GM15510 (cell line): Measurements from ENCODE around the gene SLC35F1.

Experiments used
- POLR2A ChIP-seq: IDR thresholded peaks from 3 replicates; pipeline ENCODE4 v1.6.1; 2011; ENCODE audit warnings: borderline replicate concordance; ENCODE audit not compliant: insufficient read length; ENCODE audit errors: extremely low read depth

SLC35F1 gene

GRCh38 chr6:117906958-117907600 is at the start of gene SLC35F1:
SLC35F1 (plus strand) TSS chr6:117907264.
- TF ChIP-seq POLR2A: no peak

- no peak for TF ChIP-seq POLR2A
Observed at GRCh38 chr6:117861545-117861944, 45.5 kb upstream of the SLC35F1 start.

- TF ChIP-seq POLR2A: no peak
Observed at GRCh38 chr6:117866561-117866960, 40.5 kb upstream of the SLC35F1 start.

GRCh38 chr6:117870486-117871242 is 36.4 kb upstream of the SLC35F1 start:
- no peak for TF ChIP-seq POLR2A

GRCh38 chr6:117880824-117881223 is 26.2 kb upstream of the SLC35F1 start:
- TF ChIP-seq POLR2A: no peak

GRCh38 chr6:117890172-117890571 is 16.9 kb upstream of the SLC35F1 start:
- TF ChIP-seq POLR2A: no peak

GRCh38 chr6:117906507-117906957 is 532 bp upstream of the SLC35F1 start:
- no peak for TF ChIP-seq POLR2A

GRCh38 chr6:117907601-117908245 is 659 bp downstream of the SLC35F1 start:
- no peak for TF ChIP-seq POLR2A

- TF ChIP-seq POLR2A: no peak
Observed at GRCh38 chr6:117908246-117909068, 1.4 kb downstream of the SLC35F1 start.

- no peak for TF ChIP-seq POLR2A
Observed at GRCh38 chr6:117909638-117910037, 2.6 kb downstream of the SLC35F1 start.

GRCh38 chr6:117910549-117910948 is 3.5 kb downstream of the SLC35F1 start:
- no peak for TF ChIP-seq POLR2A

GRCh38 chr6:117911150-117911549 is 4.1 kb downstream of the SLC35F1 start:
- TF ChIP-seq POLR2A: no peak

GRCh38 chr6:117911660-117912059 is 4.6 kb downstream of the SLC35F1 start:
- no peak for TF ChIP-seq POLR2A

- no peak for TF ChIP-seq POLR2A
Observed at GRCh38 chr6:117915846-117916245, 8.8 kb downstream of the SLC35F1 start.

- TF ChIP-seq POLR2A: no peak
Observed at GRCh38 chr6:117916483-117916882, 9.4 kb downstream of the SLC35F1 start.

- no peak for TF ChIP-seq POLR2A
Observed at GRCh38 chr6:117917176-117917575, 10.1 kb downstream of the SLC35F1 start.

- TF ChIP-seq POLR2A: no peak
Observed at GRCh38 chr6:117918454-117918853, 11.4 kb downstream of the SLC35F1 start.
